ENCODE results near the gene HTR3C.

DNA sequence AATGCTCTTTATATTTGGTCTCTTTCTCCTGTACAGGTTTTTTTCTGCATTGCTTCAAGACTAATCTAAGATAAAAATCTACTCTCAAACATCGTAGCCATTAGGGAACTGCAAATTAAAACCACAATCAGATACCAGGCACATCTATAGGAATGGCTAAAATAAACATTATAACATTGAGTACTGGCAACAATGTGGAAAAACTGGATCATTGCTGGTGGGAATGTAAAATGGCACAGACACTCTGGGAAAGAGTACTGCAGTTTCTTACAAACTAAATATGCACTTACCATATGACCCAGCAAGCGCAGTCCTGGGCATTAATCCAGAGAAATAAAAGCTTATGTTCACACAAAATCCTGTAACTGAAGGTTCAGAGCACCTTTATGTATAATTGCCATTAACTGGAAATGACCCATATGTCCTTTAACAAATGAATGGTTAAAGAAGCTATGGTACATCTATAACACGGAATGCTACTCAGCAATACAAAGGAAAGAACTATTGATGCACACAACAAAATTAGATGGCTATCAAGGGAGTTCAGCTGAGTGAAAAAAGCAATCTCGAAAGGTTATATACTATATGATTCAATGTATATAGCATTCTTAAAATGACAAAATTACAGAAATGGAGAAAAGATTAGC, 41.5 kb upstream of the HTR3C start:
- TF ChIP-seq, protein P1, sequence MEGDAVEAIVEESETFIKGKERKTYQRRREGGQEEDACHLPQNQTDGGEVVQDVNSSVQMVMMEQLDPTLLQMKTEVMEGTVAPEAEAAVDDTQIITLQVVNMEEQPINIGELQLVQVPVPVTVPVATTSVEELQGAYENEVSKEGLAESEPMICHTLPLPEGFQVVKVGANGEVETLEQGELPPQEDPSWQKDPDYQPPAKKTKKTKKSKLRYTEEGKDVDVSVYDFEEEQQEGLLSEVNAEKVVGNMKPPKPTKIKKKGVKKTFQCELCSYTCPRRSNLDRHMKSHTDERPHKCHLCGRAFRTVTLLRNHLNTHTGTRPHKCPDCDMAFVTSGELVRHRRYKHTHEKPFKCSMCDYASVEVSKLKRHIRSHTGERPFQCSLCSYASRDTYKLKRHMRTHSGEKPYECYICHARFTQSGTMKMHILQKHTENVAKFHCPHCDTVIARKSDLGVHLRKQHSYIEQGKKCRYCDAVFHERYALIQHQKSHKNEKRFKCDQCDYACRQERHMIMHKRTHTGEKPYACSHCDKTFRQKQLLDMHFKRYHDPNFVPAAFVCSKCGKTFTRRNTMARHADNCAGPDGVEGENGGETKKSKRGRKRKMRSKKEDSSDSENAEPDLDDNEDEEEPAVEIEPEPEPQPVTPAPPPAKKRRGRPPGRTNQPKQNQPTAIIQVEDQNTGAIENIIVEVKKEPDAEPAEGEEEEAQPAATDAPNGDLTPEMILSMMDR (IDR thresholded peaks at IDR 0.05 in 8 of 11, conservative IDR thresholded peaks at IDR 0.05 in 3 of 11) = no peak
- no peak for TF ChIP-seq POLR2AphosphoS5 (IDR thresholded peaks at IDR 0.05)
- TF ChIP-seq POLR2A (IDR thresholded peaks at IDR 0.05) = no peak

Data from spleen (tissue), 7 donors.